WERI-Rb-1 (cell line): ENCODE measurements around the gene NDUFV1.

ENCODE experiments used
- DNase-seq: peaks from one replicate; pipeline ENCODE4 v3.0.0-alpha.2; 2020
- H3K27ac ChIP-seq: fragments of 250-450 bp; sonication (Bioruptor Pico); 2 replicates; pipeline ENCODE4 v1.5.1; 2020; ENCODE audit warnings: mild to moderate bottlenecking, moderate library complexity
- H3K27me3 ChIP-seq: fragments of 250-450 bp; sonication (Bioruptor Pico); 2 replicates; pipeline ENCODE4 v1.5.1; 2021; ENCODE audit warnings: mild to moderate bottlenecking, low read depth, moderate library complexity; ENCODE audit not compliant: insufficient read depth, severe bottlenecking
- H3K36me3 ChIP-seq: fragments of 250-450 bp; sonication (Bioruptor Pico); 2 replicates; pipeline ENCODE4 v1.5.1; 2020; ENCODE audit warnings: mild to moderate bottlenecking, moderate library complexity
- H3K4me3 ChIP-seq: 2 replicates; pipeline ENCODE4 v1.5.1; 2011; ENCODE audit warnings: low read depth, mild to moderate bottlenecking, control low read depth, low read length
- H3K9me3 ChIP-seq: fragments of 250-450 bp; sonication (Bioruptor Pico); 2 replicates; pipeline ENCODE4 v1.5.1; 2021; ENCODE audit warnings: mild to moderate bottlenecking, moderate library complexity; ENCODE audit not compliant: severe bottlenecking
- CTCF ChIP-seq: IDR thresholded peaks from 2 replicates; pipeline ENCODE4 v1.5.1; 2011; ENCODE audit warnings: low read depth, mild to moderate bottlenecking, control low read depth, inconsistent platforms, low read length

The NDUFV1 gene

DNA sequence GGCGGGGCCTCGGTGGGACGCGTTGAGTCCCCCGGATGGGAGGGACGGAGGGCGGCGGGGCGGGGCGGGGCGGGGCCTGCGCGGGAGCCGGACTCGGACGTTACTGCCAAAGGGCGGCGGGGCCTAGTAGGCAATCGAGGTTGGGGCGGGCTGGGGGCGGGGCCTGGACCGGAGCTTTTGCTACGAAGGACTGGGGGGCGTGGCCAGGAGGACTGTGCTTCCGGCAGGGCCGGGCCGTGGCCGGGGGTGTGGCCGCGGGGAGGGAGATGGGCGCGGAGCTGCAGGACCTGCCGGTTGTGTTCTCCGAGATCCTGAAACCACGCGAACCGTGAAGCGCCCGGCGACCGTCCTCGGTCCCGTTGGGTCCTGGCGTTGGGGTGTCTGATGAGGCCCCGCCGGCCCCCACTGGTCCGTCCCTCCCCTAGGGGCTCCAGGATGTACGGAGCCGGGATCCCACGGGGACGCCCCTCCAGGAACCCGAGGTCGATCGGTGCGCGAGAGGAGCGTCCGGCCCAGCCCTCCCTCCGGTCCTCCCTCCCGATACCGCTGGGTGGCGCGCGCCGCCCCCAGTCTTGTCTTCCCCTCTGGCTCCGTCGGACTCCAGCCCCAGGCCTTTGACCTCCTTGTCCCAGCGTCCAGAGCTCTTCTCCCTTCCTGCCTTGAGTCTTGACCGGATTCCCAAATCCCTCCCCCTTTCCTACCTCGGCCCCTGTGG is 23.6 kb downstream of the NDUFV1 start:
- peak; percentile 91 for TF ChIP-seq CTCF
- no peaks in the 10 kb centered on the region for H3K27me3 ChIP-seq
- no peaks in the 10 kb centered on the region for H3K36me3 ChIP-seq
- peak overlapping the region; percentile 64 for H3K27ac ChIP-seq
- peak overlapping the region; percentile 68 for H3K4me3 ChIP-seq
- H3K9me3 ChIP-seq = no peaks in the 10 kb centered on the region
- DNase-seq = peak; percentile 98

DNA sequence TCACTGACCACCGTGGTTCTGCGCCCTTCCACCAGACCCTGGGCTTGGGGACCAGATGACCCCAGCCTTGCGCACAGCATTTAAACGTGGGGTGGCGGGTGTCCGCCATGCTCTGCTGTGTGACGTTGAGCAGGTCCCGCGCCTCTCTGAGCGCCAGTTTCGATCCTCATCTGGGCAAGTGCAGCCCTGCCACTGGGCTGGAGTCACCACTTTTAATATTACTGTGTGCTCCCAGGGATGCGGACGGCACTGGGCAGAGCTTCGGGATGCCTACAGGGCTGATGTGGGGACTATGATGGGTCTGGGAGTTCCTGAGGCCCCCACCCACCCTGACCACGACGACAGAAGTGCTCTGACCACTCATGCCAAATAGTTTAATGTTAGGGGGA is 24.2 kb downstream of the NDUFV1 start:
- H3K27me3 ChIP-seq = no peaks in the 10 kb centered on the region
- DNase-seq = no peak
- H3K27ac ChIP-seq = peak overlapping the region; percentile 64

GRCh38 chr11:67631411-67631810 is 24.7 kb downstream of the NDUFV1 start:
- no peaks in the 10 kb centered on the region for H3K27me3 ChIP-seq
- H3K27ac ChIP-seq = no peak overlapping the region
- no peak overlapping the region for H3K4me3 ChIP-seq
- no peaks in the 10 kb centered on the region for H3K9me3 ChIP-seq
- H3K36me3 ChIP-seq = no peaks in the 10 kb centered on the region
- no peak for TF ChIP-seq CTCF
- no peak for DNase-seq

More for the DNA sequence above, 24.2 kb downstream of the NDUFV1 start:
- TF ChIP-seq CTCF = no peak
- Histone ChIP-seq H3K4me3 (peak overlapping the region; percentile 68), H3K36me3 (no peaks in the 10 kb centered on the region), H3K9me3 (no peaks in the 10 kb centered on the region)

- Histone ChIP-seq H3K4me3 (no peak overlapping the region), H3K27ac (no peak overlapping the region), H3K27me3 (no peaks in the 10 kb centered on the region), H3K9me3 (no peaks in the 10 kb centered on the region), H3K36me3 (no peaks in the 10 kb centered on the region)
- no peak for TF ChIP-seq CTCF
- DNase-seq = no peak
Measured at GRCh38 chr11:67631853-67632174, 25.1 kb downstream of the NDUFV1 start.

DNA sequence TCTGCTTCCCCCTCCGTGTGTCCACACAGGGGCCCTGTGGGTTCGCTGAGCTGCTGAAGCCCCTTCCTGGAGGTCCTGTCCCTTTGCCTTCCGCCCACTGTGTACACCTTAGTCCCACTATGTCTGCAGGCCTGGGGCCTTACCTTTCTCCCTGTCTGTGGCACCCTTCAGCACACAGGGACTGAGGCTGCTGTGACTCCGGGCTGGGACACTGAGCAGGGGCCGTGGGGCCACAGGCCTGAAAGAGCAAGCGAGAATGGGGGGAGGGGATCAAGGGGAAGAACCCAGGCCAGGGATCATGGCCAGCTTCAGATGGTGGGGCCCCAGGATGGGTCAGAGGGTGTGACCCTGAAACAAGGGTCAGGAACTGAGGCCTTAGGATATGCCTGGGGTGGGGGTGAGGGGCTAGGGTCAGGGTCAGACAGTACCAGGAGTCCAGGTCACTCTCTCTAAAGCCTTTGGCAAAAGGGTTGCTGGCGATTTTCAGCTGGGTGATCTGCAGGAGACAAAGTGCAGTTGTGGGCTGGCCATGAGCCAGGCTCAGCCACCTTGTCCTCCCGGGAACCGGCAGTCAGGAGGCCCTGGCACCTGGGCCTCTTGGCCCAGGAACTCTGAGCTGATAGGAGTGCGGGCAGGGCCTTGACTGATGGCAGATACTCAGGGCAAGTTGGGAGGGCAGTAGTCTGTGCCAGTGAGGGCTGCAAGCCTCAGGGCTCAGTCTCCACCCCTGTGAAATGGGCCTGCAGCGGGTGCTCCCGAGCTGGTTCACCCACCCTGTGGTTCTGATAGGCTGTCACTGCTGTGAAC is 25.6 kb downstream of the NDUFV1 start:
- Histone ChIP-seq H3K27ac (no peak overlapping the region), H3K4me3 (no peak overlapping the region), H3K27me3 (no peaks in the 10 kb centered on the region), H3K9me3 (no peaks in the 10 kb centered on the region), H3K36me3 (no peaks in the 10 kb centered on the region)
- DNase-seq = no peak
- no peak for TF ChIP-seq CTCF
